ENCODE results near the gene RBM12. TPM values are rescaled to one million over a fixed set of nuclear protein-coding genes. Genes with fewer than 3 reads are reported as not detected.
"Not testable (repeated sequence)": the region's sequence is repeated elsewhere in the genome, so short reads cannot be mapped to it uniquely, and the experiment has no call there.

Gene RBM12
- total and polyA plus RNA-seq, 9 donors: 32.0 to 59.6 (median 50.5) TPM

DNA sequence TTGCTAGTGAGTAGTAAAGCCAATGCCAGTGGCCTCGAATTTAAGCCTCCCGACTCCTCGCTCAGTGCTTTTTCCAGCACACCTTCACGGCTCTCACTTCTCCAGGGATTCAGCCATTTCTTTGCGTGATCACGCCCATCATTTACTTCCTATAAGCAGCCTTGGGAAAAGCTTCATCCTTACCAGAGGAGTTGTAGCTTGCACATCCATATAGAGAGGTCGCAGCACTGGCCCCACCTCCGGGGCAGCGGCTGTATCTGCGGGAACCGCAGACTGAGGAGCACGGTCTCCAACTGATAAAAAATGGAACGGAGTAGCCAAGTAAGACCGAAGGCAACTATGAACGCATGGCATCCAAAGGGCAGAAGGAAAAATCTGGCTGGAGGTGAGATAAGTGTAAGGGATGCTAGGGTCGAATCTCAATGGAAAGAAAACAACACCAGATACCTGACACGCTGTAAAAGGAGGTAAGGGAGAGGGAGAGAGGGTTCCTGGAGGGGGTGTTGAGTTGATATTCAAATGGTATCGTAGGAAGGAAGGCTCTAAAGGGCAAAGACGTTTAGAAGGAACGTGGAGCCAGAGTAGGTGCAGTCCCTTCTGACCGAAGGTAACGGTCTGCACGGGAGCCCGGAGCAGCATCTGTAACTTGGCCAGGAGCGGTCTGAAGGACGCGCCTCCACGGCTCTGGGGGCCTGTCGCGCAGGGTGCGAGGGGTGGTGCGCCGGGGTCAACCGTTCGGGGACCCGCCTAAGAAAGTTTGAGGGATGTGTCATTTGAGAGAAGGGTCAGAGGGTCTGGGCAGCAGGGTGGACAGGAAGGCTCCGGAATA lies 33.8 kb upstream of the RBM12 start:
- Histone ChIP-seq H3K27me3 (ENCODE audit: control insufficient read depth, insufficient read depth, low read length) (no peaks in the 10 kb centered on the region), H3K9me3 (replicated peaks; ENCODE audit: control insufficient read depth, low read depth, low read length) (no peaks in the 10 kb centered on the region), H3K27ac (ENCODE audit: low read length) (peak overlapping the region; percentile 96), H3K4me1 (ENCODE audit: control insufficient read depth, insufficient read depth, low read length) (peaks cover 11% of the 10 kb centered on the region), H3K4me3 (ENCODE audit: low read length) (peak overlapping the region; percentile 96), H3K36me3 (ENCODE audit: control insufficient read depth, insufficient read depth, low read length) (peaks cover 30% of the 10 kb centered on the region)
- no peak for DNase-seq
- WGBS (ENCODE audit: insufficient coverage): 3% methylated on average over 36 of the region's 37 CpGs

DNA sequence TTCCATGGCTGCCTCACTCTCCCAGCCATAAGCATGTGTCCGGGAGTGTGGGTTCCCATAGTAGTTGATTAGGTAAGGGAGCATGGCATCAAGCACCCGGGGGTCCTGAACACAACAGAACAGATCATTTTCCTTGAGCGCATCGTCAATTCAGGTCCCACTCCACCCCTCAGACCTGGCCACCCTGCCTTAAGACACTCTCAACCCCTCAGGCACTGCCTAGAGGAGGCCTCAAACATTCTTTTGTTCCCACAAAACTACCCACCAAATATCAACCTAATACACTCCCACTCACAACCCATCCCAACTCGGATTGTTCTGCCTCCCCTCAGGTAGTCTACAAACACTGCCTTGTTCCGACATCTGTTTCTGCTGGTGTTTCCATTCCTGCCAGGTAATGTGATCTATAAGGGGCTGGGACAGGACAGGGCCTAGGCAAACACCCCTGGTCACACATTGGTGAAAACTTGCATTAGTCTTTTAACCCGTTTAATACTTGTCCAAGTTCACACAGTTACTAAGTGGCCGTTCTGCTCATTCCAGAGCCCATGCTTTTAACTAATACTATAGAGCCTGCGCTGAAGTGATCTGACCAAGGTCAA lies 33.1 kb upstream of the RBM12 start:
- no peak for DNase-seq
- Histone ChIP-seq H3K9me3 (replicated peaks; ENCODE audit: control insufficient read depth, low read depth, low read length) (no peaks in the 10 kb centered on the region), H3K27ac (ENCODE audit: low read length) (no peak overlapping the region), H3K36me3 (ENCODE audit: control insufficient read depth, insufficient read depth, low read length) (peaks cover 32% of the 10 kb centered on the region), H3K4me1 (ENCODE audit: control insufficient read depth, insufficient read depth, low read length) (peaks cover 11% of the 10 kb centered on the region), H3K27me3 (ENCODE audit: control insufficient read depth, insufficient read depth, low read length) (no peaks in the 10 kb centered on the region), H3K4me3 (ENCODE audit: low read length) (peak overlapping the region; percentile 96)
- WGBS (ENCODE audit: insufficient coverage): 69% methylated on average over 5 of the region's 9 CpGs

GRCh38 chr20:35695978-35696377 lies 31.3 kb upstream of the RBM12 start:
- no peaks in the 10 kb centered on the region for H3K9me3 ChIP-seq (replicated peaks; ENCODE audit: control insufficient read depth, low read depth, low read length)
- H3K4me1 ChIP-seq (ENCODE audit: control insufficient read depth, insufficient read depth, low read length): peaks cover 11% of the 10 kb centered on the region
- no peak overlapping the region for H3K4me3 ChIP-seq (ENCODE audit: low read length)
- WGBS (ENCODE audit: insufficient coverage): no CpG with 5 or more reads among the region's 4 CpGs
- peaks cover 25% of the 10 kb centered on the region for H3K36me3 ChIP-seq (ENCODE audit: control insufficient read depth, insufficient read depth, low read length)
- DNase-seq: no peak
- no peak overlapping the region for H3K27ac ChIP-seq (ENCODE audit: low read length)
- H3K27me3 ChIP-seq (ENCODE audit: control insufficient read depth, insufficient read depth, low read length): no peaks in the 10 kb centered on the region

DNA sequence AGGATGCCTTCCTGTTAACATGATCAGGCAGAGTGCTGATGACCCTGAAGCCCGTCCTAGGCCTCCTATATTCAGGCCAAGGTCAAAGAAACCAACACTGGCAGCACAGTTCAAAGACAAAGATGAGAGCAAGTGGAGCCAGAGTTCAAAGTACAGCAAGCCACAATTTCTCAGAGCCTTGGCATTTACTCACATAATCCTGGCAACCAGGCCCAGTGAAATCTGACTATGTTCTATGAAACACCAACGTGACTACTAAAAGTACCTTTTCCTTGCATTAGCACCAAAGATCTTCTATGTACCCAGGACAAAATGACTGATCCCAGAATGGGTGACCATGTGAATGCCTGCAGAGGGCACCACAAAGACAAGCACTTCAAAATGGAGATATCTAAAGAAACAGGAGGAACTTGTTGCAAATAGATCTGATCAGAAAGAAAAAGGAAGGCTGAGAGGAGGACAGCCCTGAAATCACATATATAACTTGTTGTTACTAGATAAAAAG lies 30.6 kb upstream of the RBM12 start:
- 78% methylated on average over 1 of the region's 2 CpGs for WGBS (ENCODE audit: insufficient coverage)
- H3K9me3 ChIP-seq (replicated peaks; ENCODE audit: control insufficient read depth, low read depth, low read length): no peaks in the 10 kb centered on the region
- no peak for DNase-seq
- peaks cover 29% of the 10 kb centered on the region for H3K36me3 ChIP-seq (ENCODE audit: control insufficient read depth, insufficient read depth, low read length)
- H3K27ac ChIP-seq (ENCODE audit: low read length): no peak overlapping the region
- no peak overlapping the region for H3K4me3 ChIP-seq (ENCODE audit: low read length)
- no peaks in the 10 kb centered on the region for H3K27me3 ChIP-seq (ENCODE audit: control insufficient read depth, insufficient read depth, low read length)
- H3K4me1 ChIP-seq (ENCODE audit: control insufficient read depth, insufficient read depth, low read length): peaks cover 11% of the 10 kb centered on the region

DNA sequence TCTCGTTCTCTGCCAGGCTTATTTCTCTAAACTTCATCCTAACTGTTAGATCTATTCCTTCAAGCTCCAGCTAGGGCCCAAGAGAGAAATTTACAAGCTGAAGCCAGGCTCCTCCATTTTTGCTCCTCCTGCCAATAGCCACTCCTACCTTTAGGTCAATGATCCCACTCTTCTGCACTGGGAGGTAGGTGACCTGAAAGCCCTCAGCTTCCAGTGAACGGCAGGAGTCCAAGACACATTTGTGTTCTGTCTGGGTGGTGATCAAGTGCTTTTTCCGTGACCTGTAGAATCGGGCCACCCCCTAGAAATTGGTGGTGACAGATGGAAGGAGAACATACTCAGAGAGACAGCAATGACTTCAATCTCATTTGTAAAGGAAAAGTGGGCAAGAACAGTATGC lies 25.6 kb upstream of the RBM12 start:
- Histone ChIP-seq H3K4me1 (ENCODE audit: control insufficient read depth, insufficient read depth, low read length) (no peaks in the 10 kb centered on the region), H3K27me3 (ENCODE audit: control insufficient read depth, insufficient read depth, low read length) (no peaks in the 10 kb centered on the region), H3K4me3 (ENCODE audit: low read length) (no peak overlapping the region), H3K9me3 (replicated peaks; ENCODE audit: control insufficient read depth, low read depth, low read length) (no peaks in the 10 kb centered on the region), H3K36me3 (ENCODE audit: control insufficient read depth, insufficient read depth, low read length) (peaks cover 46% of the 10 kb centered on the region), H3K27ac (ENCODE audit: low read length) (no peak overlapping the region)
- no peak for DNase-seq
- WGBS (ENCODE audit: insufficient coverage): 60% methylated on average over 1 of the region's 4 CpGs

DNA sequence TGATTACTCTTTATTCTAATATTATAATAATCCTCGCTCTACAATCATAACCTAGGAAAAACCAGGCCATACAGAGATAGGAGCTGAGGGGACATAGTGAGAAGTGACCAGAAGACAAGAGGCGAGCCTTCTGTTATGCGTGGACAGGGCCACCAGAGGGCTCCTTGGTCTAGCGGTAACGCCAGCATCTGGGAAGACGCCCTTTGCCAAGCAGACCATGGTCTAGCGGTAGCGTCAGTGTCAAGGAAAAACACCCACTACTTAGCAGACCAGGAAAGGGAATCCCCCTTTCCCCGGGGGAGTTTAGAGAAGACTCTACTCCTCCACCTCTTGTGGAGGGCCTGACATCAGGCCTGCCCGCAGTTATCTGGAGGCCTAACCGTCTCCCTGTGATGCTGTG lies 22.2 kb upstream of the RBM12 start:
- WGBS (ENCODE audit: insufficient coverage): 74% methylated on average over 6 of the region's 11 CpGs
- H3K36me3 ChIP-seq (ENCODE audit: control insufficient read depth, insufficient read depth, low read length): peaks cover 37% of the 10 kb centered on the region

GRCh38 chr20:35685368-35685767 lies 20.7 kb upstream of the RBM12 start:
- WGBS (ENCODE audit: insufficient coverage): 100% methylated on average over 1 of the region's 9 CpGs
- not testable (repeated sequence) for DNase-seq; H3K9me3 ChIP-seq (replicated peaks; ENCODE audit: control insufficient read depth, low read depth, low read length); H3K4me3 ChIP-seq (ENCODE audit: low read length); H3K27me3 ChIP-seq (ENCODE audit: control insufficient read depth, insufficient read depth, low read length); H3K27ac ChIP-seq (ENCODE audit: low read length); H3K4me1 ChIP-seq (ENCODE audit: control insufficient read depth, insufficient read depth, low read length)
- H3K36me3 ChIP-seq (ENCODE audit: control insufficient read depth, insufficient read depth, low read length): peaks cover 39% of the 10 kb centered on the region

More for the DNA sequence above, 22.2 kb upstream of the RBM12 start:
- not testable (repeated sequence) for H3K27me3 ChIP-seq (ENCODE audit: control insufficient read depth, insufficient read depth, low read length); H3K4me1 ChIP-seq (ENCODE audit: control insufficient read depth, insufficient read depth, low read length); H3K4me3 ChIP-seq (ENCODE audit: low read length); H3K27ac ChIP-seq (ENCODE audit: low read length); DNase-seq; H3K9me3 ChIP-seq (replicated peaks; ENCODE audit: control insufficient read depth, low read depth, low read length)

GRCh38 chr20:35681960-35682359 lies 17.3 kb upstream of the RBM12 start:
- Histone ChIP-seq H3K36me3 (ENCODE audit: control insufficient read depth, insufficient read depth, low read length) (peaks cover 21% of the 10 kb centered on the region), H3K9me3 (replicated peaks; ENCODE audit: control insufficient read depth, low read depth, low read length) (no peaks in the 10 kb centered on the region), H3K4me3 (ENCODE audit: low read length) (no peak overlapping the region), H3K4me1 (ENCODE audit: control insufficient read depth, insufficient read depth, low read length) (no peaks in the 10 kb centered on the region), H3K27me3 (ENCODE audit: control insufficient read depth, insufficient read depth, low read length) (no peaks in the 10 kb centered on the region), H3K27ac (ENCODE audit: low read length) (no peak overlapping the region)
- no peak for DNase-seq
- WGBS (ENCODE audit: insufficient coverage): no CpG with 5 or more reads among the region's 1 CpG

GRCh38 chr20:35680452-35681183 lies 15.9 kb upstream of the RBM12 start:
- no peak overlapping the region for H3K27ac ChIP-seq (ENCODE audit: low read length)
- no peak overlapping the region for H3K4me3 ChIP-seq (ENCODE audit: low read length)
- H3K27me3 ChIP-seq (ENCODE audit: control insufficient read depth, insufficient read depth, low read length): no peaks in the 10 kb centered on the region
- peaks cover 19% of the 10 kb centered on the region for H3K36me3 ChIP-seq (ENCODE audit: control insufficient read depth, insufficient read depth, low read length)
- WGBS (ENCODE audit: insufficient coverage): 63% methylated on average over 1 of the region's 4 CpGs
- no peak for DNase-seq
- H3K4me1 ChIP-seq (ENCODE audit: control insufficient read depth, insufficient read depth, low read length): no peaks in the 10 kb centered on the region
- no peaks in the 10 kb centered on the region for H3K9me3 ChIP-seq (replicated peaks; ENCODE audit: control insufficient read depth, low read depth, low read length)

DNA sequence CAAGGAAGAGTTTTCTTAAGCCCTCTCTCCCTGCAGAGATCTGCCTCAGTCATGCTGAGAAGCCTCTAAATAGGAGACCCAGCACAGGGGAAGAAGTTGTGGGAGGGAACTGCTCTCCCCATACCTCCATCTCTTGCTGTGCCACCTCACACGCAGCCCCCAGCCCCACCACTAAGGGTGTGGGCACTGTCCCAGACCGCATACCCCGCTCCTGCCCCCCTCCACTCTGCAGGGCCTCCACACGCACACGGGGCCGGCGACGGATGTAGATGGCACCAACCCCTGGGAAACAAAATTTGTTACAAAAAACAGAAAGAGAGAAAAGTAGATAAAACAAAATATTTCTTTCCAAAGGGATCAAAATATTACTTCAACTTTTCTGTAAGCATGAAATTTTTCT lies 10.2 kb upstream of the RBM12 start:
- Histone ChIP-seq H3K4me1 (ENCODE audit: control insufficient read depth, insufficient read depth, low read length) (no peaks in the 10 kb centered on the region), H3K27ac (ENCODE audit: low read length) (no peak overlapping the region), H3K27me3 (ENCODE audit: control insufficient read depth, insufficient read depth, low read length) (no peaks in the 10 kb centered on the region), H3K36me3 (ENCODE audit: control insufficient read depth, insufficient read depth, low read length) (peaks cover 36% of the 10 kb centered on the region), H3K9me3 (replicated peaks; ENCODE audit: control insufficient read depth, low read depth, low read length) (no peaks in the 10 kb centered on the region), H3K4me3 (ENCODE audit: low read length) (no peak overlapping the region)
- DNase-seq: no peak
- WGBS (ENCODE audit: insufficient coverage): 84% methylated on average over 3 of the region's 8 CpGs
